BLaER1 (cell line): Measurements from ENCODE around the gene RPS10.

ENCODE experiments used
- H3K27ac ChIP-seq: shearing (Covaris generic); formaldehyde crosslinking; 2 replicates; pipeline ENCODE4 v1.8.1; 2022
- H3K27me3 ChIP-seq: shearing (Covaris generic); formaldehyde crosslinking; 2 replicates; pipeline ENCODE4 v1.8.1; 2022
- H3K36me3 ChIP-seq: shearing (Covaris generic); formaldehyde crosslinking; 2 replicates; pipeline ENCODE4 v1.8.1; 2022
- H3K4me1 ChIP-seq: shearing (Covaris generic); formaldehyde crosslinking; 2 replicates; pipeline ENCODE4 v1.8.1; 2022
- H3K4me2 ChIP-seq: shearing (Covaris generic); formaldehyde crosslinking; 2 replicates; pipeline ENCODE4 v1.8.1; 2022
- H3K4me3 ChIP-seq: shearing (Covaris generic); formaldehyde crosslinking; 2 replicates; pipeline ENCODE4 v1.8.1; 2022
- H3K9ac ChIP-seq: shearing (Covaris generic); formaldehyde crosslinking; 2 replicates; pipeline ENCODE4 v1.8.1; 2022
- H3K9me3 ChIP-seq: shearing (Covaris generic); formaldehyde crosslinking; 2 replicates; pipeline ENCODE4 v1.8.1; 2022
- H4K20me1 ChIP-seq: shearing (Covaris generic); formaldehyde crosslinking; 2 replicates; pipeline ENCODE4 v1.8.1; 2022
- Cebpa-rat ChIP-seq: shearing (Covaris generic); IDR thresholded peaks from 2 replicates; pipeline ENCODE4 v1.8.1; 2022

RPS10 gene

DNA sequence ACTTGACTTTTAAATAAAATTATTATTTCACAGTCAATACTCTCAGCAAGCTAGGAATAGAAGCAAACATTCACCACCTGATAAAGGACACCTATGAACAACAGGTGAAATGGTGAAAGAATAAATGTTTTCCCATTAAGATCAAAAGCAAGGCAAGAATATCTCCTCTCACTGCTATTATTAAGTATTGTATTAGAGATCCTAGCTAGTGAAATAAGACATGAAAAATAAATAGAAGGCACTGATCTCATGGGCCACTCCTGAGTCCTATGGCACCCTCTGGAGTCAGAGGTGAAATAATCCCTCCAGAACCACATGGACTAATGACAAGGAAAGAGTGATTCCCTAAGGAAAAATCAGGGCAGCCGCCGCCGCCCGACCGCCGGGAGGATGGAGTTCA, 29.4 kb downstream of the RPS10 start:
- H3K9me3 ChIP-seq = peaks cover 14% of the 10 kb centered on the region
- H4K20me1 ChIP-seq = no peaks in the 10 kb centered on the region
- H3K9ac ChIP-seq = no peak overlapping the region
- H3K27me3 ChIP-seq = no peaks in the 10 kb centered on the region
- H3K27ac ChIP-seq = no peak overlapping the region
- no peak overlapping the region for H3K4me3 ChIP-seq
- peaks cover 14% of the 10 kb centered on the region for H3K4me1 ChIP-seq
- H3K4me2 ChIP-seq = no peak overlapping the region
- no peak for TF ChIP-seq Cebpa-rat
- no peaks in the 10 kb centered on the region for H3K36me3 ChIP-seq

GRCh38 chr6:34393966-34394305, 31.9 kb downstream of the RPS10 start:
- peaks cover 19% of the 10 kb centered on the region for H4K20me1 ChIP-seq
- H3K36me3 ChIP-seq = 0 out of 2 replicates have a peak, but pooled peaks cover 8% of the 10 kb centered on the region
- no peak for TF ChIP-seq Cebpa-rat
- no peak overlapping the region for H3K9ac ChIP-seq
- H3K9me3 ChIP-seq = peaks cover 14% of the 10 kb centered on the region
- peak overlapping the region; percentile 94; the same call in 1 of the 2 replicates for H3K4me2 ChIP-seq
- H3K27me3 ChIP-seq = no peaks in the 10 kb centered on the region
- H3K4me1 ChIP-seq = peaks cover 28% of the 10 kb centered on the region
- no peak overlapping the region for H3K4me3 ChIP-seq
- H3K27ac ChIP-seq = no peak overlapping the region

GRCh38 chr6:34393191-34393965, 32.5 kb downstream of the RPS10 start:
- peaks cover 25% of the 10 kb centered on the region for H4K20me1 ChIP-seq
- H3K4me2 ChIP-seq = peak overlapping the region; percentile 94
- no peak for TF ChIP-seq Cebpa-rat
- peaks cover 28% of the 10 kb centered on the region for H3K4me1 ChIP-seq
- H3K36me3 ChIP-seq = 0 out of 2 replicates have a peak, but pooled peaks cover 10% of the 10 kb centered on the region
- peak overlapping the region; percentile 98 for H3K9ac ChIP-seq
- peak overlapping the region; percentile 97 for H3K27ac ChIP-seq
- H3K27me3 ChIP-seq = no peaks in the 10 kb centered on the region
- H3K4me3 ChIP-seq = peak overlapping the region; percentile 97
- H3K9me3 ChIP-seq = peaks cover 14% of the 10 kb centered on the region

DNA sequence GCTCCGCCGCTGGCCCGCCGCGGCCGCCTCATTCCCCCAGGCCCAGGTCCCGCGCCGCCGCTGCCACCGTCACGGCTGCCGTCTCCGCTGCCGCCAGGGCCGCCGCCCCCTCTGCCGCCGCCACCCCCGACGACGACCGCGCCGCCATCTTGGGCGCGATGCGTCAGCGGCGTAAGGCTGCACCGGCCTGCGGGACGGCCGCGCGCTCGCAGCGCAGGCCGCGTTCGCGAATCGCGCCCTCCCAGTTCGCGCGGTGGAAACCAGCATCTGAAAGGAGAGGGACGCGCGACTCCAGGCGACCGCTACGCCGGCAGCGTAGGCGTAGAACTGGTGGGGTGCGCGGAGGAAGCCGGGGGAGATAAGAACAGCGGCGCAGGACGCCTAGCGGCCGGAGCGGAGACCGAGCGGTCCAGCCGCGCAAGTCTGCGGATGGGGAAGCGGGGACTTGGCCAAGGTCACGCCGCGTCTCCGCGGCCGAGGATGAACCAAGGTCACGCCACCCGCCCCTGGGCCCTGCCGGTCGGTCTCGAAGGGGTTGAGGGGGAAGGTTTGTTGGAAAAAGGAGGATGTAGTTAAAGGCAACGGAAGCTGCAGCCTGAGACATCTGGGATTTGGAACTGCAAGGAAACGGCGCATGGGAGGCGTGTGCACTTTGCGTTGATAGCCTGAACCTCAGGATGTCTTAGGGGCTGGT, 33.2 kb downstream of the RPS10 start, which contains the start of gene NUDT3:
Gene NUDT3, minus strand, starts transcription at position 173 of the 694 bp plus-strand sequence. CDS start 307 bp downstream, outside the sequence.
- no peak for TF ChIP-seq Cebpa-rat
- Histone ChIP-seq H3K27ac (peak within 1 kb of the TSS; percentile 97), H3K4me2 (peak within 1 kb of the TSS; percentile 94), H3K4me1 (peaks cover 28% of the 10 kb centered on the region), H3K27me3 (no peaks in the 10 kb centered on the region), H3K4me3 (peak within 1 kb of the TSS; percentile 97), H4K20me1 (peaks cover 32% of the 10 kb centered on the region), H3K9me3 (peaks cover 14% of the 10 kb centered on the region), H3K36me3 (0 out of 2 replicates have a peak, but pooled peaks cover 10% of the 10 kb centered on the region), H3K9ac (peak within 1 kb of the TSS; percentile 98)

DNA sequence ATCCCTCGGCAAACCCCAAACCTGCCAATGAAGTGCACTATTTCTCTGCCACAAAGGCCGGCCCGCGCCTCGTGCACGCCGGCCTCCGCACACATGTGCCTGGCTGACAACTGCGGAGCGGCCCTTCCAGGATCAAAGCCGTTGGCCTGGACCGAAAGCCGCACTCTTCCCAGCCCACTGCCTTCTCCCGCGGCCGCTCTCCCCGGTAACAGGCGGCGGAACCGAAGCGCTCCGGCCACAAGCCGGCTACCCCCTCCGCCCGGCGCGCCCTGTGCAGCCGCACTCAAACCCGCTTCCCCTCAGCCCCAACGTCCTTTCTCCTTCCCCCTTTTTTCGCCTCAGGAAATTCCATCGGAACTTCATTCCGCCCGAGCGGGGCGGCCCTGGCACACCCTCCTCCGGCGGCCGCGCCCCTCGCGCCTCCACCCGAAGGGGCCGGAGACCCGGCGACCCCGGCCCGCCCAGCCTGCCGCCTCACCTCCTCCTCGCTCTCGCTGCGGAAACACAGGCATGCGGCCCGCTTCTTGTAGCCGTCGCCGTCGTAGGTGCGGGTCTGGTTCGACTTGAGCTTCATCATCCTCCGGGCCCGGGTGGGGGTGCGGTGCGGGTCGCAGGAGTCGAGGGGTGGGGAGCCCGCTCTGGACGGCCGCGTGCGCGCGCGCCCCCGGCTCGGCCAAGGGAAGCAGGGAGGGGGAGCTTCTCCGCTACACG, 33.9 kb downstream of the RPS10 start:
- 0 out of 2 replicates have a peak, but pooled peaks cover 10% of the 10 kb centered on the region for H3K36me3 ChIP-seq
- peaks cover 39% of the 10 kb centered on the region for H4K20me1 ChIP-seq
- H3K4me2 ChIP-seq = peak overlapping the region; percentile 89
- no peaks in the 10 kb centered on the region for H3K27me3 ChIP-seq
- peak overlapping the region; percentile 97 for H3K27ac ChIP-seq
- H3K4me1 ChIP-seq = peaks cover 32% of the 10 kb centered on the region
- H3K4me3 ChIP-seq = peak overlapping the region; percentile 97
- TF ChIP-seq Cebpa-rat = no peak
- H3K9me3 ChIP-seq = peaks cover 14% of the 10 kb centered on the region
- H3K9ac ChIP-seq = peak overlapping the region; percentile 98

DNA sequence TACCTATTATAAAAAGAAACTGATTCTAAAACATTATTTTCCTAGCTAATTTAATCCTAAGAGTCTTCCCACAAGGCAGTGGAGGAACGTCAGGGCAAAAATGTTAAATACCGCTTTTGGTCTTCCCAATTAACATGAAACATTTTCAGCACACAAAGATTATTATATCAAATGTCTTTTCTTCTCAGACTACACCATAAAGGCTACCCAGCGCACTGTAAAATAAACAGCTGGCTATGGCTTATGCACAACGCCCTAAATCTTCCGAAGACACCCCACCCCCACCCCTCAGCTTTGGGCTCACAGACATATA, 34.4 kb downstream of the RPS10 start:
- Histone ChIP-seq H3K27me3 (no peaks in the 10 kb centered on the region), H4K20me1 (peaks cover 44% of the 10 kb centered on the region), H3K9ac (peak overlapping the region; percentile 98), H3K4me3 (peak overlapping the region; percentile 97), H3K36me3 (0 out of 2 replicates have a peak, but pooled peaks cover 10% of the 10 kb centered on the region), H3K4me1 (peaks cover 37% of the 10 kb centered on the region), H3K9me3 (peaks cover 10% of the 10 kb centered on the region), H3K4me2 (peak overlapping the region; percentile 89), H3K27ac (peak overlapping the region; percentile 97)
- TF ChIP-seq Cebpa-rat = no peak

DNA sequence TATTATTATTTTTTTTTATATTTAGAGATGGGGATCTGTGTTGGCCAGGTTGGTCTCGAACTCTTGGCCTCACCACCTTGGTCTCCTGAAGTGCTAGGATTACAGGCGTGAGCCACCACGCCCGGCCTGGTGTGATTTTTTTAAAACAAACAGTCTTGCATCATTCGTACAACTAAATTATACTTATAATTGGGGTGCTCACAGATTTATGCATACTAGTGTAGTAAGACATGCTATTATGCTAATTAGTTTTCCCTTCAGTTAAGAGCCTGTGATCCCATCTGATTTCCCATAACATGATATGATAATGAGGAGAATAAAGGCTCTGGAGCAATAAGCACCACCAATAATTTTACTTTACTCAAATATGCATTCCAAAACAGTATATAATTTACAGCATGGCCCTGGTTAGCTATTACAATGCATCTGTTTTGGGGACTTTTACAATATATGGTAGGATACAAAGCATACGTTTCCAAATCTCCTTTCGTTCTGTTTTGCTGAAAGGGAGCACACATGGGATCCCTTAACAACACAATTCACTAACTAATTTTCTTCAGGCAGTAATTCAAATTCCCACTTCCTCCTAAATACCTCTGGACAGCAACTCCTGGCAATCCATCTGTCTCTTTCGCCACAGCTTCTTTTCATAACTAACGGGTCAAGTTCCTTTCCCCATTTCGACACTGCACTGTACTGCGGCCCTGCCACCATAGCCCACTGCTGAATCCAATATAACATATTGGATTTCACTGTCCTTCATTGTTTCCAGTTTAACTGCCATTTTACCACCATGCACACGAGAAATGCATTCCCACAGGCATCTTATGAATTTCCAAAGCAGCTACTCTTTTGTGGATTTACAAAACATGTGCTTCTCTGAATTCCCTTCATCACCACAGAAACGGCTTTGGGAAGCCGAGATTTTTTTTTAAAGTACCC, 35.1 kb downstream of the RPS10 start:
- Histone ChIP-seq H3K27me3 (no peaks in the 10 kb centered on the region), H4K20me1 (peaks cover 51% of the 10 kb centered on the region), H3K4me3 (peak overlapping the region; percentile 97), H3K9me3 (peaks cover 4% of the 10 kb centered on the region; the same call in 1 of the 2 replicates), H3K36me3 (0 out of 2 replicates have a peak, but pooled peaks cover 10% of the 10 kb centered on the region), H3K4me2 (peak overlapping the region; percentile 89), H3K27ac (peak overlapping the region; percentile 97), H3K4me1 (peaks cover 41% of the 10 kb centered on the region), H3K9ac (peak overlapping the region; percentile 98)
- no peak for TF ChIP-seq Cebpa-rat

GRCh38 chr6:34389034-34389433, 36.8 kb downstream of the RPS10 start:
- peaks cover 50% of the 10 kb centered on the region for H3K4me1 ChIP-seq
- no peaks in the 10 kb centered on the region for H3K9me3 ChIP-seq
- no peak overlapping the region for H3K9ac ChIP-seq
- H3K27me3 ChIP-seq = no peaks in the 10 kb centered on the region
- TF ChIP-seq Cebpa-rat = no peak
- H3K27ac ChIP-seq = no peak overlapping the region
- H4K20me1 ChIP-seq = peaks cover 68% of the 10 kb centered on the region
- 0 out of 2 replicates have a peak, but pooled peaks cover 10% of the 10 kb centered on the region for H3K36me3 ChIP-seq
- no peak overlapping the region for H3K4me3 ChIP-seq
- H3K4me2 ChIP-seq = no peak overlapping the region

DNA sequence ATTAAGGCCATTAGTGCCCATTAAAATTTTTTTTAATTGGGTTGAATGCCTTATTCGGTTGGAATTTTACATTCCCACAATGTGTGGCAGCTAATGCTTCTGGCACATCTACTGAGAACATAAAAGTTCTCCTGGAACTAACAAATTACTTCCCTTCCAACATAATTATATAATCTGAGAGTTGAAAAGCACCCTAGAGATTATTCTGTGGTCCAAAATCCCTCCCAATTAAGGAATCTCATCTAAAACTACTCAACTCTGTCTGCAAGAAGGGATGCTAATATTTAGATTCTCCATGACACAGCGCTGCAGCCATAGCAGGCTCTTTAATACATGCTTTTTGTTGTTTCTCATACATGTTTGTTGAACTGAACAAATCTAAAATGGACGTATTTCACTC, 37.4 kb downstream of the RPS10 start:
- H4K20me1 ChIP-seq = peaks cover 74% of the 10 kb centered on the region
- no peak for TF ChIP-seq Cebpa-rat
- H3K4me2 ChIP-seq = no peak overlapping the region
- no peak overlapping the region for H3K9ac ChIP-seq
- no peaks in the 10 kb centered on the region for H3K9me3 ChIP-seq
- H3K27ac ChIP-seq = no peak overlapping the region
- no peaks in the 10 kb centered on the region for H3K27me3 ChIP-seq
- 0 out of 2 replicates have a peak, but pooled peaks cover 10% of the 10 kb centered on the region for H3K36me3 ChIP-seq
- no peak overlapping the region for H3K4me3 ChIP-seq
- H3K4me1 ChIP-seq = peaks cover 50% of the 10 kb centered on the region
